AG04449 (cell line): Measurements from ENCODE around the gene VKORC1.
"Not testable (repeated sequence)": the region's sequence is repeated elsewhere in the genome, so short reads cannot be mapped to it uniquely, and the experiment has no call there.

Experiments used
- CTCF ChIA-PET: fragments of 350-600 bp; formaldehyde crosslinking; extraction: SDS; loops from one replicate; lab custom pipeline; 2021; ENCODE audit warnings: antibody characterized with exemption; lab: Yijun Ruan, JAX
- POLR2A ChIA-PET: fragments of 400-600, 350-600 bp; formaldehyde crosslinking; extraction: SDS; loops from one replicate; lab custom pipeline; 2020; ENCODE audit warnings: antibody characterized with exemption, inconsistent platforms; lab: Yijun Ruan, JAX
- DNase-seq: peaks from one replicate; pipeline ENCODE4 v3.0.0-alpha.2; 2010; ENCODE audit warnings: low read depth, low spot score
- H3K4me3 ChIP-seq: 2 replicates; pipeline ENCODE4 v1.5.1; 2011; ENCODE audit warnings: low read depth, mild to moderate bottlenecking, control low read depth, low read length
- CTCF ChIP-seq: IDR thresholded peaks from one replicate; pipeline ENCODE4 v1.5.1; 2011; ENCODE audit warnings: mild to moderate bottlenecking, moderate library complexity, low read length, control low read depth, inconsistent platforms; ENCODE audit not compliant: insufficient read depth; ENCODE audit errors: missing control alignments

Gene VKORC1

GRCh38 chr16:31138621-31139578 is 44.3 kb upstream of the VKORC1 start:
- H3K4me3 ChIP-seq, result no peak overlapping the region
- CTCF ChIA-PET, result interaction anchor here (0.9 to 2.4 kb wide), 2 partner anchors 9 to 154 kb away, joined by 4 to 10 read pairs; partner anchors contain the start of gene HSD3B7

GRCh38 chr16:31136822-31137499 is 42.4 kb upstream of the VKORC1 start:
- POLR2A ChIA-PET, result interaction anchor here (1.1 kb wide), 1 partner anchor 20 kb away, joined by 3 read pairs; the partner anchor contains the start of gene KAT8
- CTCF ChIA-PET, result interaction anchor here (1.0 to 1.7 kb wide), 3 partner anchors 18 to 184 kb away, joined by 3 to 4 read pairs (median 4); no protein-coding TSS in a partner anchor
- H3K4me3 ChIP-seq, DNase-seq: not testable (repeated sequence)

More at GRCh38 chr16:31138621-31139578, 44.3 kb upstream of the VKORC1 start:
- no peak for TF ChIP-seq CTCF
- DNase-seq, result no peak
- POLR2A ChIA-PET, result no interaction called here

- no peak overlapping the region for H3K4me3 ChIP-seq
- CTCF ChIA-PET, result interaction anchor here (1.2 to 1.7 kb wide), 3 partner anchors 17 to 183 kb away, joined by 3 to 4 read pairs (median 4); no protein-coding TSS in a partner anchor
- TF ChIP-seq CTCF, result no peak
- DNase-seq, result no peak
- POLR2A ChIA-PET, result interaction anchor here (1.1 kb wide), 2 partner anchors 19 to 62 kb away, joined by 3 read pairs; partner anchors contain the start of genes KAT8, ZNF646 and ZNF668
Observed at GRCh38 chr16:31136287-31136662, 41.7 kb upstream of the VKORC1 start.

- TF ChIP-seq CTCF, result no peak
- POLR2A ChIA-PET, result interaction anchor here (1.1 kb wide), 2 partner anchors 18 to 62 kb away, joined by 3 read pairs; partner anchors contain the start of genes KAT8, ZNF646 and ZNF668
- H3K4me3 ChIP-seq, result no peak within 1 kb of the TSS
- CTCF ChIA-PET, result interaction anchor here (1.2 to 1.3 kb wide), 2 partner anchors 17 to 183 kb away, joined by 3 to 4 read pairs; no protein-coding TSS in a partner anchor
- DNase-seq, result no peak
Observed at GRCh38 chr16:31135535-31136286, 41.1 kb upstream of the VKORC1 start, which contains the start of gene PRSS8. PRSS8 (minus strand) TSS chr16:31135727; CDS start chr16:31135498, 229 bp downstream.

DNA sequence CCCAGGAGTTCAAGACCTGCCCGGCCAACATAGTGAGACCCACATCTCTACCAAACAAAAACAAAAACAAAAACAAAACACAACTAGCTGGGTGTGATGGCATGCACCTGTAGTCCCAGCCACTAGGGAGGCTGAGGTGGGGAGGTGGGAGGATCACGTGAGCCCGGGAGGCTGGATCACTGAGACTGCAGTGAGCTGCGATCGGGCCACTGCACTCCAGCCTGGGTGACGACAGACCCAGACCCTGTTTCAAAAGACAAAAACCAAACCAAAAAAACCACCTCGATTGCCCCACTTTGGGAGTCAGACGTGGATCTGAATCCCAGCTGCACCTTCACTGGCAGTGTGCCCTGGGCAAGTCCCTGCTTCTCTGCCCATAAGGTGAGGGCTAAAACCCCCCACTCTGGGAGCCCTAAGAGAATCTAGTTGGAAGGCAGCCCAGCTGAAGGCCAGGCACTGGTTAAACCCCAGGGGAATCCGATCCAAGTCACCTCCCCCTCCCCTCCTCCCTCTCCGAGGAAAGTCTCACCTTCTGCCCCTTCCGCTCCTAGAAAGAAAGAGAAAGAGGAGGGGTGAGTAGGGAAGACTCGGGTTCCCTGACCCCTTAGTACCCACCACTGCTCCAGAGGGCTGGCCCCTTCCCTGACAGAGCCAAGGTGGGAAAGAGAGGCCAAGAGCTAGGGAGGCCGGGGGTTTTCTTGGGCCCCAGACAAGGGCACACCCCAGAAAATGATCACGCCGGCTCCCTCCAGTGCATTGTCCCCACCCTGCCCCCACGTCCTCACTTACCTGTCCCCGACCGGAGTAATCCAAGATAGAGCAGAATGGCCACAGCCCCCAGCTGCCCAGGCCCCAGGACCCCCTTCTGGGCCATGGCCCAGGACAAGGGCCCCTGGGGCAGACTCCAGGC is 40.3 kb upstream of the VKORC1 start:
- ChIA-PET CTCF (interaction anchor here (1.1 to 1.2 kb wide), 2 partner anchors 10 to 16 kb away, joined by 3 read pairs; no protein-coding TSS in a partner anchor), POLR2A (interaction anchor here (1.1 kb wide), 1 partner anchor 61 kb away, joined by 3 read pairs; the partner anchor contains the start of genes ZNF646 and ZNF668)
- no peak for TF ChIP-seq CTCF
- no peak for DNase-seq
- no peak overlapping the region for H3K4me3 ChIP-seq
